Measurements from ENCODE around the gene DDAH2. TPM values are rescaled to one million over a fixed set of nuclear protein-coding genes. Genes with fewer than 3 reads are reported as not detected.

The DDAH2 gene
- 10 to 100 TPM; 10.6 to 24.2 (median 15.4) TPM for total RNA-seq

GRCh38 chr6:31728767-31729514 is at the start of gene DDAH2:
TSS of gene DDAH2 (minus strand) at chr6:31729299. CDS start at chr6:31729161, 138 bp downstream.
- intact Hi-C loops (cut with DNase I; ENCODE audit: low total_unique reads), result loop anchor here (1.0 kb wide), 1 partner anchor 26 kb away; the partner anchor contains the start of gene ABHD16A
- Histone ChIP-seq H3K4me1 (peaks cover 7 to 8% of the 10 kb centered on the region in 2 donors), H3K9me3 (no peaks in the 10 kb centered on the region), H3K4me3 (peak within 1 kb of the TSS; percentile 62 to 95 (median 85)), H3K27ac (peak within 1 kb of the TSS; percentile 78 to 92 (median 88)), H3K27me3 (peaks cover 0 to 3% (median 0%) of the 10 kb centered on the region in 3 donors), H3K36me3 (peaks cover 0 to 15% of the 10 kb centered on the region in 2 donors)
- TF ChIP-seq CTCF (IDR thresholded peaks at IDR 0.05 in 4 of 5, conservative IDR thresholded peaks at IDR 0.05 in 1 of 5) (peak in 1 of 5 experiments; percentile 58), POLR2A (IDR thresholded peaks at IDR 0.05) (no peak)
- no peak for DNase-seq
- peak; percentile 27 to 49 for ATAC-seq
- in situ Hi-C loops (cut with MboI; ENCODE audit: low sequenced_read_pairs in 4 of 4), result no loop called here

- Histone ChIP-seq H3K36me3 (peaks cover 0 to 47% of the 10 kb centered on the region in 2 donors), H3K27me3 (no peaks in the 10 kb centered on the region), H3K9me3 (no peaks in the 10 kb centered on the region), H3K27ac (peak overlapping the region; percentile 83 to 88 (median 86)), H3K4me3 (no peak overlapping the region), H3K4me1 (peaks cover 11 to 17% of the 10 kb centered on the region in 2 donors)
- no peak for TF ChIP-seq POLR2A (IDR thresholded peaks at IDR 0.05)
- intact Hi-C loops (cut with DNase I; ENCODE audit: low total_unique reads) (loop anchor here (10.0 kb wide), 1 partner anchor 87 kb away; the partner anchor contains the start of gene NEU1), in situ Hi-C loops (cut with MboI; ENCODE audit: low sequenced_read_pairs in 4 of 4) (loop anchor here in 2 of 4 donors (10.0 kb wide), 1 partner anchor 57 kb away; no protein-coding TSS in a partner anchor)
- no peak for DNase-seq
- ATAC-seq, result no peak
Measured at GRCh38 chr6:31778193-31778592, 49.1 kb upstream of the DDAH2 start.

- Histone ChIP-seq H3K9me3 (no peaks in the 10 kb centered on the region), H3K4me1 (peaks cover 11 to 17% of the 10 kb centered on the region in 2 donors), H3K27ac (peak overlapping the region; percentile 83 to 88 (median 86)), H3K4me3 (no peak overlapping the region), H3K27me3 (no peaks in the 10 kb centered on the region), H3K36me3 (peaks cover 0 to 42% of the 10 kb centered on the region in 2 donors)
- DNase-seq (no peak), ATAC-seq (no peak)
- intact Hi-C loops (cut with DNase I; ENCODE audit: low total_unique reads) (loop anchor here (10.0 kb wide), 1 partner anchor 87 kb away; the partner anchor contains the start of gene NEU1), in situ Hi-C loops (cut with MboI; ENCODE audit: low sequenced_read_pairs in 4 of 4) (loop anchor here in 2 of 4 donors (10.0 kb wide), 1 partner anchor 57 kb away; no protein-coding TSS in a partner anchor)
- no peak for TF ChIP-seq CTCF (IDR thresholded peaks at IDR 0.05 in 4 of 5, conservative IDR thresholded peaks at IDR 0.05 in 1 of 5)
- no peak for TF ChIP-seq POLR2A (IDR thresholded peaks at IDR 0.05)
Measured at GRCh38 chr6:31777667-31778050, 48.6 kb upstream of the DDAH2 start.

GRCh38 chr6:31776989-31777666 is 48.0 kb upstream of the DDAH2 start, which contains the start of gene VWA7:
TSS of gene VWA7 (minus strand) at chr6:31777328. CDS start at chr6:31776779, 549 bp downstream.
- peaks cover 0 to 36% of the 10 kb centered on the region in 2 donors for H3K36me3 ChIP-seq
- H3K4me1 ChIP-seq, result peaks cover 11 to 17% of the 10 kb centered on the region in 2 donors
- H3K27ac ChIP-seq, result peak within 1 kb of the TSS; percentile 83 to 88 (median 86)
- H3K27me3 ChIP-seq, result no peaks in the 10 kb centered on the region
- intact Hi-C loops (cut with DNase I; ENCODE audit: low total_unique reads) (loop anchor here (10.0 kb wide), 1 partner anchor 88 kb away; the partner anchor contains the start of gene NEU1), in situ Hi-C loops (cut with MboI; ENCODE audit: low sequenced_read_pairs in 4 of 4) (loop anchor here in 2 of 4 donors (10.0 kb wide), 1 partner anchor 58 kb away; no protein-coding TSS in a partner anchor)
- TF ChIP-seq CTCF (IDR thresholded peaks at IDR 0.05 in 4 of 5, conservative IDR thresholded peaks at IDR 0.05 in 1 of 5), result no peak
- TF ChIP-seq POLR2A (IDR thresholded peaks at IDR 0.05), result peak in 1 of 2 donors; percentile 31
- peak; percentile 45 to 89 for DNase-seq
- peak; percentile 70 to 89 for ATAC-seq
- no peaks in the 10 kb centered on the region for H3K9me3 ChIP-seq
- peak within 1 kb of the TSS; percentile 26 to 44 (median 37) for H3K4me3 ChIP-seq
